Neural cell (in vitro differentiated cells): ENCODE data around the gene RCE1. TPM values are rescaled to one million over a fixed set of nuclear protein-coding genes. Genes with fewer than 3 reads are reported as not detected.

Experiments used
- H2AFZ ChIP-seq: fragments of 200-600, 300-800 bp; sonication (generic), shearing (Covaris generic); 2 replicates; pipeline ENCODE4 v1.6.0; 2014; ENCODE audit warnings: low read depth, mild to moderate bottlenecking, antibody characterized with exemption, low read length, moderate library complexity
- H3F3A ChIP-seq: fragments of 200-600 bp; shearing (Covaris generic); 2 replicates; pipeline ENCODE4 v1.6.1; 2016; ENCODE audit warnings: mild to moderate bottlenecking, moderate library complexity, mixed read lengths, antibody characterized with exemption, low read length; ENCODE audit not compliant: insufficient read depth, poor library complexity, severe bottlenecking
- H3K27ac ChIP-seq: fragments of 200-600, 300-800 bp; sonication (generic), shearing (Covaris generic); 2 replicates; pipeline ENCODE4 v1.5.1; 2014; ENCODE audit warnings: mild to moderate bottlenecking, low read length, moderate library complexity
- H3K27me3 ChIP-seq: fragments of 300-800, 200-600 bp; sonication (generic), shearing (Covaris generic); 2 replicates; pipeline ENCODE4 v1.6.0; 2014; ENCODE audit warnings: mild to moderate bottlenecking, low read depth, low read length, moderate library complexity; ENCODE audit not compliant: insufficient read depth
- H3K36me3 ChIP-seq: fragments of 300-800, 200-600 bp; sonication (generic), shearing (Covaris generic); 2 replicates; pipeline ENCODE4 v1.5.1; 2014; ENCODE audit warnings: mild to moderate bottlenecking, antibody characterized with exemption, low read length, moderate library complexity; ENCODE audit not compliant: insufficient read depth
- H3K4me2 ChIP-seq: fragments of 300-800, 200-600 bp; sonication (generic), shearing (Covaris generic); 2 replicates; pipeline ENCODE4 v1.6.0; 2014; ENCODE audit warnings: mild to moderate bottlenecking, low read length
- H3K4me3 ChIP-seq: fragments of 300-800, 200-600 bp; sonication (generic), shearing (Covaris generic); 2 replicates; pipeline ENCODE4 v1.5.1; 2014; ENCODE audit warnings: mild to moderate bottlenecking, low read length, moderate library complexity
- H3K79me2 ChIP-seq: fragments of 200-600 bp; shearing (Covaris generic); replicated peaks from 2 replicates; pipeline ENCODE4 v1.6.0; 2014; ENCODE audit warnings: mild to moderate bottlenecking, low read length, moderate library complexity; ENCODE audit not compliant: insufficient read depth
- H3K9ac ChIP-seq: fragments of 300-800, 200-600 bp; sonication (generic), shearing (Covaris generic); 2 replicates; pipeline ENCODE4 v1.6.1; 2016; ENCODE audit warnings: mild to moderate bottlenecking, low read length, mixed read lengths
- H3K9me2 ChIP-seq: fragments of 200-600 bp; shearing (Covaris generic); 2 replicates; pipeline ENCODE4 v1.6.1; 2016; ENCODE audit warnings: mild to moderate bottlenecking, low read length, mixed read lengths; ENCODE audit not compliant: insufficient read depth
- H3K9me3 ChIP-seq: fragments of 200-600, 300-800 bp; sonication (generic), shearing (Covaris generic); 2 replicates; pipeline ENCODE4 v1.6.1; 2016; ENCODE audit warnings: mild to moderate bottlenecking, mixed run types, low read length, moderate library complexity, mixed read lengths
- H4K20me1 ChIP-seq: fragments of 200-600 bp; shearing (Covaris generic); 2 replicates; pipeline ENCODE4 v1.6.1; 2016; ENCODE audit warnings: mild to moderate bottlenecking, mixed run types; ENCODE audit not compliant: insufficient read depth
- CTCF ChIP-seq: fragments of 450-650 bp; IDR thresholded peaks from 2 replicates; pipeline ENCODE4 v1.5.1; 2014; ENCODE audit warnings: antibody characterized with exemption, mild to moderate bottlenecking, moderate library complexity; ENCODE audit not compliant: poor library complexity, severe bottlenecking
- EP300 ChIP-seq: fragments of 450-650 bp; conservative IDR thresholded peaks from 2 replicates; pipeline ENCODE4 v1.6.1; 2014; ENCODE audit warnings: antibody characterized with exemption, mild to moderate bottlenecking, moderate library complexity; ENCODE audit not compliant: poor library complexity, severe bottlenecking
- EZH2 ChIP-seq: fragments of 200-600, 300-800 bp; shearing (Covaris generic), sonication (generic); IDR thresholded peaks from 2 replicates; pipeline ENCODE4 v1.6.1; 2014; ENCODE audit warnings: antibody characterized with exemption, low read length, borderline replicate concordance, mild to moderate bottlenecking; ENCODE audit not compliant: insufficient read depth, poor library complexity, severe bottlenecking
- MXI1 ChIP-seq: fragments of 450-650 bp; conservative IDR thresholded peaks from 2 replicates; pipeline ENCODE4 v1.6.1; 2014; ENCODE audit warnings: antibody characterized with exemption, mild to moderate bottlenecking; ENCODE audit not compliant: poor library complexity, severe bottlenecking
- POLR2AphosphoS5 ChIP-seq: IDR thresholded peaks from 2 replicates; pipeline ENCODE4 v1.6.1; 2012
- RAD21 ChIP-seq: fragments of 450-650 bp; conservative IDR thresholded peaks from 2 replicates; pipeline ENCODE4 v1.6.1; 2014; ENCODE audit warnings: antibody characterized with exemption, mild to moderate bottlenecking, moderate library complexity
- REST ChIP-seq: IDR thresholded peaks from 2 replicates; pipeline ENCODE4 v1.6.1; 2012; ENCODE audit warnings: borderline replicate concordance
- SMC3 ChIP-seq: fragments of 450-650 bp; conservative IDR thresholded peaks from 2 replicates; pipeline ENCODE4 v1.6.1; 2014; ENCODE audit warnings: antibody characterized with exemption, mild to moderate bottlenecking, moderate library complexity; ENCODE audit not compliant: poor library complexity
- TAF1 ChIP-seq: IDR thresholded peaks from 2 replicates; pipeline ENCODE4 v1.6.1; 2012; ENCODE audit warnings: low read depth
- polyA plus RNA-seq: library from polyadenylated mRNA; depleted of rRNA; stranded (reverse); fragments of >200 nt; gene quantifications from 2 replicates; pipeline ENCODE4 v1.2.3, GENCODE V29; 2014

The RCE1 gene
- polyA plus RNA-seq, 1 donor from 2014 or later, result 50.5 TPM

- Histone ChIP-seq H3K9ac (no peak overlapping the region), H3K9me3 (no peaks in the 10 kb centered on the region), H3K27ac (no peak overlapping the region), H3K27me3 (no peaks in the 10 kb centered on the region), H2AFZ (no peak overlapping the region), H3K9me2 (no peaks in the 10 kb centered on the region), H3K4me3 (no peak overlapping the region), H3F3A (no peaks in the 10 kb centered on the region), H3K4me2 (no peak overlapping the region), H3K79me2 (no peaks in the 10 kb centered on the region), H4K20me1 (no peaks in the 10 kb centered on the region), H3K36me3 (no peaks in the 10 kb centered on the region)
- TF ChIP-seq EZH2 (no peak), RAD21 (no peak), POLR2AphosphoS5 (no peak), SMC3 (no peak), REST (no peak), TAF1 (no peak), CTCF (no peak), MXI1 (no peak), EP300 (no peak)
Measured at GRCh38 chr11:66879000-66879399, 35.8 kb downstream of the RCE1 start.

GRCh38 chr11:66879583-66879982, 36.3 kb downstream of the RCE1 start:
- Histone ChIP-seq H3K4me3 (no peak overlapping the region), H3K9ac (no peak overlapping the region), H3K9me3 (no peaks in the 10 kb centered on the region), H3K36me3 (no peaks in the 10 kb centered on the region), H3K79me2 (no peaks in the 10 kb centered on the region), H2AFZ (no peak overlapping the region), H3K9me2 (no peaks in the 10 kb centered on the region), H3K27ac (no peak overlapping the region), H4K20me1 (no peaks in the 10 kb centered on the region), H3F3A (no peaks in the 10 kb centered on the region), H3K4me2 (no peak overlapping the region), H3K27me3 (no peaks in the 10 kb centered on the region)
- TF ChIP-seq REST, result no peak
